Transverse colon (tissue), 4 donors: Measurements from ENCODE around the gene MANF. TPM values are rescaled to one million over a fixed set of nuclear protein-coding genes. Genes with fewer than 3 reads are reported as not detected.

Experiments
- DNase-seq: peaks from one replicate; pipeline ENCODE4 v3.0.0-alpha.2; 2019
- H3K27ac ChIP-seq, 4 donors: fragments of 200-600 bp; sonication (generic); 2 replicates each; pipeline ENCODE4 v1.5.1; 2016 to 2018; ENCODE audit warnings: inconsistent platforms in 4 of 4
- H3K27me3 ChIP-seq: fragments of 200-600 bp; sonication (generic); 2 replicates; pipeline ENCODE4 v1.5.1; 2017; ENCODE audit warnings: inconsistent platforms
- H3K36me3 ChIP-seq, 4 donors: fragments of 200-600 bp; sonication (generic); 2 replicates each; pipeline ENCODE4 v1.5.1; 2017 to 2019; ENCODE audit warnings: inconsistent platforms in 4 of 4
- H3K4me1 ChIP-seq, 4 donors: fragments of 200-600 bp; sonication (generic); 2 replicates each; pipeline ENCODE4 v1.5.1; 2017 to 2020; ENCODE audit warnings: inconsistent platforms in 4 of 4
- H3K4me3 ChIP-seq, 4 donors: fragments of 200-600 bp; sonication (generic); 1 replicate in 1 of 4; 2 replicates in 3 of 4; pipeline versions ENCODE4 v1.5.1 to v1.6.1; 2017 to 2019; ENCODE audit warnings: inconsistent platforms in 4 of 4
- H3K9me3 ChIP-seq, 2 donors: fragments of 200-600 bp; sonication (generic); 2 replicates each; pipeline ENCODE4 v1.5.1; 2017 to 2019; ENCODE audit warnings: inconsistent platforms in 2 of 2
- CTCF ChIP-seq, 5 experiments: fragments of 200-600 bp in 3 of 5; fragments of 450-650 bp in 2 of 5; sonication (generic) in 3 of 5; IDR thresholded peaks; 1 replicate in 2 of 5; 2 replicates in 3 of 5; pipeline ENCODE4 v1.5.1; 2016 to 2017; ENCODE audit warnings: antibody characterized with exemption in 5 of 5, inconsistent platforms in 3 of 5, mild to moderate bottlenecking in 2 of 5, moderate library complexity in 1 of 5
- EP300 ChIP-seq: sonication (generic); formaldehyde crosslinking; IDR thresholded peaks from one replicate; pipeline ENCODE4 v1.6.1; 2017; ENCODE audit warnings: antibody characterized with exemption, low read depth
- POLR2A ChIP-seq: fragments of 450-650 bp; IDR thresholded peaks from one replicate; pipeline ENCODE4 v1.6.1; 2016; ENCODE audit warnings: antibody characterized with exemption, mild to moderate bottlenecking, moderate library complexity
- POLR2AphosphoS5 ChIP-seq, 3 donors: sonication (generic); formaldehyde crosslinking; IDR thresholded peaks; one replicate each; pipeline ENCODE4 v1.6.1; 2016; ENCODE audit warnings: antibody characterized with exemption in 3 of 3
- WGBS, 2 donors: methylation state at CpG; one replicate each; pipeline ENCODE4 v1.1.5; 2018; ENCODE audit warnings: low coverage in 1 of 2; 5-methylcytosine and 5-hydroxymethylcytosine counted together
- in situ Hi-C, 4 donors: fragments of 200-750 bp; cut with MboI; loops; one replicate each; pipeline versions ENCODE4 v1.15.0 to v1.15.1; 2017; ENCODE audit warnings: low sequenced_read_pairs in 3 of 4, low pct_ligation_motif_present in 1 of 4, low pct_unique_long_range_greater_than_20kb in 1 of 4
- intact Hi-C: fragments of 100-400 bp; cut with DNase I; formaldehyde crosslinking; loops from one replicate; pipeline ENCODE4 v1.15.1; 2023; ENCODE audit warnings: low total_unique reads
- total RNA-seq, 4 donors: library from RNA; depleted of rRNA; stranded (reverse); fragments of >200 nt; gene quantifications; one replicate each; pipeline ENCODE4 v1.1.0, GENCODE V29; 2016

The MANF gene
- total RNA-seq, 4 donors from 2014 or later, result 15.7 to 56.2 (median 26.6) TPM

DNA sequence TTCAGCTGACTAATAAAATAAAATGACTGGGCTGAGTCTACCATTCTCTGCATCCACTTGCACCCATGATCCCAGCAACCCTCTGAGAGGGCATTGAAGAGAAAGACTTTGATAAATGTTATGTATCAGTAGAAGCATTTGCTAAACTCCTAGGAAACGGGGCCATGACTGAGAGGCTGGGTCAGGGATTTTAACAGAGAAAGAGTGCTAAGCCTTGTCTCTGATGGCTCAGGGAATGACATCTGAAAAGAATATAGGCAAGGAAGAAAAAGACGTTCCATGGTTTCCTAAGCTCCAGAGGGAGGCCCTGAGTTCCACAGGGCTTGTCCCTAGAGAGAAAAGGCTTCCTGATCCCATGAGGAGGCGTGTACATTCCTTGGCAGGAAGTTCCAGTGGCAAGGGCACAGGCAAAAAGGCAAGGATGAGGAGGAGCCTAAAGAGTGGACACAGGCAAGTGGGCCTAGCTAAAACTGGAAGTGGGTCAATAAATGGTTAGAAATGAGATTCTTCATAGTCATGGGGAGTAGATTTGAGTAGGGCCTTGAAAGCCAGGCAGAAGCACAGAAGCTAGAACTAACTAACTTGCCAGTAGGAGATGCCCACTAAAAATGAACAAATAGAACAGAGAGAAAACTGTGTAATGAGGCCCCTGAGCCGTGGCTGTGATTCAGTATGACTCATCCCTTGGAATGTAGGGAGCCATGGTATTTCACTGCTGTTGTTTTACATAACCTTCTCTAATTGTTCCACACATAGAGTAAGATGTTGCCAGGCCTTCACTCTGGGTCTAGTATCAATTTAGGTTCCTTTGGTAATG lies 44.9 kb upstream of the MANF start:
- intact Hi-C loops (no loop called here), in situ Hi-C loops (no loop called here)
- H3K27ac ChIP-seq, result peak overlapping the region; percentile 7 to 59 (median 46)
- no peak for DNase-seq
- no peaks in the 10 kb centered on the region for H3K36me3 ChIP-seq
- no peaks in the 10 kb centered on the region for H3K27me3 ChIP-seq
- H3K4me3 ChIP-seq, result no peak overlapping the region
- no peak for TF ChIP-seq POLR2AphosphoS5 (IDR thresholded peaks at IDR 0.05)
- TF ChIP-seq POLR2A, result no peak
- TF ChIP-seq EP300, result no peak
- TF ChIP-seq CTCF (IDR thresholded peaks at IDR 0.05), result no peak
- peaks cover 0 to 9% (median 0%) of the 10 kb centered on the region in 4 donors for H3K4me1 ChIP-seq
- WGBS, 2 donors, result 40 to 56% methylated on average over 2 to 4 of the region's 4 CpGs
- no peaks in the 10 kb centered on the region for H3K9me3 ChIP-seq

DNA sequence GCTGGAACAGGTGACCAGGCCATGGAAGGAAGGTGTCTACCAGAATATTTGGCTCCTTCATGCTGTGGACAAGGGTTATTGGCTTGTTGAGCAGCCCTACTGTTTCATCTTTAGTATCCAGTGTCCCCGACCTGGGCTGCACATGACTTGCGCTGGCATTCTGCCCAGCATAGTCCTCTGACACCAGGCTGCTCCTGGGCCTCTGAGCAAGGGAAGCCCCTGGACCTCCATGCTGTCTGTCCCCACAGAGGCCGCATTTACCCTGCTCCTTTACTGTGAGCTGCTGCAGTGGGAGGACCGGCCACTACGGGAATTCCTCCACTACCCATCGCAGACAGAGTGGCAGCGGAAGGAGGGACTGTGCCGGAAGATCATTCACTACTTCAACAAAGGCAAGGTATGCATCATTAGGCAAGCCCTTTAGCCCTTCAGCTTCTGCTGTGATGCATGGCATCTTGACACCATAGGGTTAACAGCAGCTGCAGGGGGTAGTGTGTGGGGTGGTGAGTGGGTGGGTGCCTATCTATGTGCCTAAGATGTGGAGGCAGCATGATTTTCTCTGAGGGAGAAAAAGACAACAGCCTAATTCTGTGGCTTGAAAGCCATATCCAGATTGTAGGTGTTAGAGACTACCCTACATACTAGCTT lies 44.0 kb upstream of the MANF start:
- intact Hi-C loops (no loop called here), in situ Hi-C loops (no loop called here)
- TF ChIP-seq CTCF (IDR thresholded peaks at IDR 0.05) (no peak), POLR2A (no peak), POLR2AphosphoS5 (IDR thresholded peaks at IDR 0.05) (no peak), EP300 (no peak)
- no peak overlapping the region for H3K4me3 ChIP-seq
- WGBS, 2 donors, result 96% methylated on average over 6 of the region's 8 CpGs; no CpG with 5 or more reads in 1 of the 2 donors
- peak overlapping the region in 3 of 4 donors; percentile 7 to 59 (median 46) for H3K27ac ChIP-seq
- no peaks in the 10 kb centered on the region for H3K27me3 ChIP-seq
- DNase-seq, result no peak
- no peaks in the 10 kb centered on the region for H3K9me3 ChIP-seq
- H3K36me3 ChIP-seq, result no peaks in the 10 kb centered on the region
- peaks cover 0 to 9% (median 0%) of the 10 kb centered on the region in 4 donors for H3K4me1 ChIP-seq

- Histone ChIP-seq H3K4me1 (peaks cover 0 to 9% (median 0%) of the 10 kb centered on the region in 4 donors), H3K4me3 (no peak overlapping the region), H3K9me3 (no peaks in the 10 kb centered on the region), H3K27me3 (no peaks in the 10 kb centered on the region), H3K36me3 (no peaks in the 10 kb centered on the region), H3K27ac (no peak overlapping the region)
- in situ Hi-C loops, result no loop called here
- intact Hi-C loops, result no loop called here
- WGBS, 2 donors, result 70 to 71% methylated on average over 4 to 7 of the region's 7 CpGs
- TF ChIP-seq POLR2AphosphoS5 (IDR thresholded peaks at IDR 0.05) (no peak), POLR2A (no peak), CTCF (IDR thresholded peaks at IDR 0.05) (no peak), EP300 (no peak)
- no peak for DNase-seq
Measured at GRCh38 chr3:51343918-51344687, 41.0 kb upstream of the MANF start.

- Histone ChIP-seq H3K27me3 (no peaks in the 10 kb centered on the region), H3K27ac (no peak overlapping the region), H3K36me3 (no peaks in the 10 kb centered on the region), H3K9me3 (no peaks in the 10 kb centered on the region), H3K4me3 (no peak overlapping the region), H3K4me1 (no peaks in the 10 kb centered on the region)
- intact Hi-C loops (no loop called here), in situ Hi-C loops (loop anchor here in 1 of 4 donors (25.0 kb wide), 1 partner anchor 363 kb away; no protein-coding TSS in a partner anchor)
- DNase-seq, result no peak
- no peak for TF ChIP-seq CTCF (IDR thresholded peaks at IDR 0.05)
- no peak for TF ChIP-seq POLR2AphosphoS5 (IDR thresholded peaks at IDR 0.05)
- TF ChIP-seq POLR2A, result no peak
- no peak for TF ChIP-seq EP300
- 86 to 100% methylated on average over 1 of the region's 1 CpG for WGBS, 2 donors
Measured at GRCh38 chr3:51350751-51351150, 34.3 kb upstream of the MANF start.
